GM18508 (cell line): Measurements from ENCODE around the gene STAG3.

Experiments used
- ATAC-seq: cut with Tn5 transposase; IDR thresholded peaks from one replicate; pipeline ENCODE4 v1.9.1; 2021; ENCODE audit warnings: moderate number of reproducible peaks; ENCODE audit not compliant: insufficient read depth, unreplicated experiment

Gene STAG3

DNA sequence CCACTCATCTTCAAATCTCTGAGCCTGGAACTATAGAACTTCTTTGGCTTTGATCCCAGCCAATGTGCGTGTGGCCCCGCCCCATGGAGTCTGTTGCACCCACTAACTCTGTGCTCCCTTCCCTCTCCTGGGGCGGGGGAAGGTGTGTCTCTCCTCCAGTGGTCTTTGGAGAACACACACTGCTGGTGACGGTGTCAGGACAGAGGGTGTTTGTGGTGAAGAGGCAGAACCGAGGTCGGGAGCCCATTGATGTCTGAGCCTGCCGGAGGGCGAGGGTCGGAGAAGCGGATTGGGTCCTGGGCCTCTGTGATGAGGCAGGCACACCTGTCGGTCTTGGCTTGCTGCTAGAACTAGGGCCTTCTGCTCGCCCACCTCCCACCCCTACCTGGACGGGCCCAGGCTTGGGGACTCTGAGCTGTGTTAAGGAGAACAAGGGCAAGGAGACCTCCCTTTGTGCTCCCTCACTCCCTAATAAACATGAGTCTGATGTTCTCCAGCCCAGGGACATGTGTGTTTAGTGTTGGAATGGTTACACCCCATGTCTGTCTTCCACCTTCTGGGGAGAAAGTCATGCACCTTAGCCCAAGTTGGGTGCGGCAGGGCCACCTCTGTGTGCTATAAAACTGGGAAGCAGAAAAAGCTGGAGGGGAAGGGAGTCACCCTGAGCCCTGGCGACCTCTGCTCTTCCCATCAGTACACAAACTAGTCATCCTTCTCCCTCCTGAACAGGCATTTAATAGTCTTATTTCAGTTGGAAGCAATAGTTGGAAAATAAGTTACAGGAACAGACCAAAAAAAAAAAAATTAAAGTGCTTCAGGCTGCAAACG, 23.8 kb upstream of the STAG3 start:
- ATAC-seq = no peak

DNA sequence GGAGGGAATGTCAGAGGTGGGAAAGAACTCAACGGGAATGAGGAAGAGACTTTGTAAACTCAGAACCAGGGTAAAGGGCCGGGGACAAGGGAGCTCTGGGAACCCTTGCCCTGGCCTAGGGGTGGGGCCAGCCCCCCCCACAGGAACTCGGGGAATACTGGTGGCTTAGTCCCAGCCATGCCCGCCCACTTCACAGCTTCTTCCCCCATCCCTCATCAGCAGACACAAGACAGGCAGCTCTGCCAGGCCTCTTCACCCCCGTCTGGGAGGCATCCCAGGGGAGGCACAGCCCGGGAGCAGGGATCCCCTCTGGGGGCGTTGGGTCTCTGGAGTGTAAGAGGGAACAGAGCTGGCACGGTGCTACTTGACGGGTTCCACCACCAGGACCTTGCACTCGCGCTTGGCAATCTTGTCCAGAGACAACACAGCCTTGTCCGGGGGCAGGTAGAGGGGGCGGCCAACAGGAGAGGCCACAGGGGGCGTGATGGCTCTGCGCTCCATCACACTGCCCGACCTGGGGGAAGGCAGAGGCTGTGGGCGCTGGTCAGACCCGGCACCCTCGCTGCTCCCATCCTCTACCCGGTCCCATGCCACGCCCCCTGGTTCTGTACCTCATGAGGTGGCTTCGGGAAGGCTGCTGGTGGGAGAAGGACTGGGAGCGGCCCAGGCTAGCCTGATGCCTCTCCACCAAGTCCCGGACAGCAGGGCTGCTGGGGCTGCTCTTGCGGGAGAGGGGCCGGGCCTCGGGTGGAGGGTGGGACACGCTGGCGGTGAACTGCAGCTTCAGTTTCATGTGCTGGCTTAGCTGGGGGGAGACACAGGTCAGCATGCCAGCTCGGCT, 22.8 kb upstream of the STAG3 start:
- no peak for ATAC-seq

DNA sequence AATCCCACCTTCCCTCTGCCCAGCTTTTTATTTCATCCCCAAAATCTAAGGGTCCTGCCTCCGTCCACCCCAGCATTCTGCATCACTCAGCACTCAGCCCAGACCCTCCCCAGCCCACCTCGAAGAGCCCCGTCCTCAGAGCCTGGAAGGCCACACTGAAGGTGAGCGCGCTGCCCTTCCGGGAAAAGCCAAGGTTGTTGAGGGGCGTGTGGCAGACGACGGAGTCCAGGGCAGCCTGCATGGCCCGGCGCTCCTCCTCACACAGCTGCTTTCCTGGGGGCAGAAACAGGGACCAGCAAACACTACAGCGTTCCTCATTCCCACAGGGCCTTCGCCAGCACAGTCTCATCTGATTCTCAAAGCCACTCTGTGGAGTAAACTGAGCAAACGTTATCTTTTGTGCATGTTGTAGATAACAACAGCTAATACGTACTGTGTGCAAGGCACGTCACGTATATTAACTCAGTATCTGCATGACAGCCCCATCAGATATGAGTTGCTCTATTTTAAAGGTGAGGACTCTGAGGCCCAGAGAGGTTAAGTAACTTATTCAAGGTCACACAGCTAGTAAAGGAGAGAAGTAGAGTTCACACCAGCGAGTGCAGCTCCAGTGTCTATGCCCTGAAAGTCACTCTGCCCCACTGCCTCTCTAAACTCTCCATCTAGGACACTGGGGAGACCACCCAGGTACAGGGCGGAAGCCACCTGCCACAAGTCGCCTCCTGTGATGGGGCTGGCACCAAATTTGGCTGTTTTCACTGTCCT, 22.0 kb upstream of the STAG3 start:
- ATAC-seq = no peak

DNA sequence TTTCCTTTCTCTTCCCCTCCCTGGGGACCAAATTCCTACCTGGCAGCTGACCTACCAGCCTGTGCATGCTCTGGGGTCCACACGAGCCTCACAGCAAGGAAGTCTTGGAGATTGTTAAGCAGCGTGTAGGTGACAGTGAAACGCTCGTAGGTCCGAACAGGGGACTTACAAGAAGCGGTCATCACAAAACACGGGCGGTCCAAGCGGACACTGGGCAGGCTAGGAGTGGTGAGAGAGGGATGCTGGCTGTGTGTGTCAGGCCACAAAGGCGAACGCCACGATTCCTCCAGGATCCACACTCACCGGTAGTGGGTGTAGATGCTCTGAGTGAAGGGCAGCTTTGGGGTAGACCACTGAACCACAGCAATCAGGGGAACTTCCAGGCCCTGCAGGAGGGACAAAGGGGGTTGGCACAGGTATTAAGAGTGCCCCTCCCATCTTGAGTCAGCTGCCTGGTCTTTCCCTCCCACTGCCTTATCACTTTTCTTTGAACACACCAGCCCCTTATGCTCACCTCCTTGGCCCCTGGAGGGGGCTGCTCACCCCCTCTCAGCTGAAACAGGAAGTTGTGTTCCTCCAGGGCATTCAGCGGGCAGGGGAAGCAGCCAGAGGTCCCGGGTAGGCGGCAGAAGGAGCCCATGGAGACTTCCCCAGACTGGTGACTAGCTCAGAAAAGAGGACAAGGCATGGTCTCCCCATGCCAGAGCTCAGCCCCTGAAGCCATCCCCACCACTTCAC, 21.2 kb upstream of the STAG3 start:
- ATAC-seq = no peak

DNA sequence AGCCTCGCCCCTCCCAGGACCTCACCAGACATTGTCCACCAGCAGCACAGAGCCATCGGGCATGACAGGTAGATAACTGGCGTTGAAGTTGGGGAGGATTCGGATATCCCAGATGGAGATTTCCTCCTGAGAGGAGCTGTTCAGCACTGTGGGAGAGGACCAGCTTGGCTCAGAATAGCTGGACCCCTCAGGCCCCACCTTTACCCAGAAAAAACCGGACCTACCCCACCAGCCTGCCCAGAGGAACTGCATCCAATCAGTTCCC, 20.7 kb upstream of the STAG3 start:
- ATAC-seq = no peak

DNA sequence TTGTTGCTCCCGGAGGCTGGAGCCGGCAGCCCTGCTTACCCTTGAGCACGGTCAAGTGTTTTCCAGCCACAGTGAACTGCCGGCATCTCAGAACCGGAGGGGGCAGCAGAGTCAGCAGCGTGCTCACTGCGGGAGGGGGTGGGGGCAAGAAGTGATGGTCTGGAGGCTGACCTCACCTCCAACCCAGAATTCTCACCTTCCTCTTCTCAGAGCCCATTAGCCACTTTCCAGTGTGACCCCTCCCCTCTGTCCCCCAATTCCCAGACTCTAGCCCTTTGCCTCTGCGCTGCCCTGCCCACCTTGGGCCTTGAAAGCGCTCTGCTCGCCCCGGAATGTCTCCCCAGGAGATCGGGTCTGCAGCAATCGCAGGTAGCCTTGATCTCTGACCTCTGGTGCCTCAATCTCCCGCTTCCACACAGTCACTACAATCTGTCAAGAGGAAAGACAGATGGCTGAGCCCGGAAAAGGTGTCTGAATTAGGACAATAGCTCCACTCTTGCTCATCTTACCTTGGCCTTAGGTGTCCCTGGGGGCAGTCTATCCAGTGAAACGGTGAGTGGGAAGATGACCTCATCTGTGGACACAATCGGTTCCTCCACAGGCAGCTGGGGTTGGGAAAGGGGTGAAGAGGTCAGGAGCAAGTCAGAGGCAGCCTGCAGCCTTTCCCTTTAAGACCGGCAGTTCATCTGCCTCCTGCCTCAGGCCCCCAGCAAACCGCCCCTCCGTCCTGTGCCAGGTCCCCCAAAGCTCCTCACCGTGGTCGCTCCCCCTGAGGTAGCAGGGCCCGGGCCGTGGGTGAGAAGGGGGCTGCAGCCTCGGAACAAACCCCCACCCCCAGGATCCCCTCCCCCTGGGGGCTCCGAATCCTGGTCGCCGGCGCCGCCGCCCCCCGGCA, 20.1 kb upstream of the STAG3 start:
- ATAC-seq = no peak

DNA sequence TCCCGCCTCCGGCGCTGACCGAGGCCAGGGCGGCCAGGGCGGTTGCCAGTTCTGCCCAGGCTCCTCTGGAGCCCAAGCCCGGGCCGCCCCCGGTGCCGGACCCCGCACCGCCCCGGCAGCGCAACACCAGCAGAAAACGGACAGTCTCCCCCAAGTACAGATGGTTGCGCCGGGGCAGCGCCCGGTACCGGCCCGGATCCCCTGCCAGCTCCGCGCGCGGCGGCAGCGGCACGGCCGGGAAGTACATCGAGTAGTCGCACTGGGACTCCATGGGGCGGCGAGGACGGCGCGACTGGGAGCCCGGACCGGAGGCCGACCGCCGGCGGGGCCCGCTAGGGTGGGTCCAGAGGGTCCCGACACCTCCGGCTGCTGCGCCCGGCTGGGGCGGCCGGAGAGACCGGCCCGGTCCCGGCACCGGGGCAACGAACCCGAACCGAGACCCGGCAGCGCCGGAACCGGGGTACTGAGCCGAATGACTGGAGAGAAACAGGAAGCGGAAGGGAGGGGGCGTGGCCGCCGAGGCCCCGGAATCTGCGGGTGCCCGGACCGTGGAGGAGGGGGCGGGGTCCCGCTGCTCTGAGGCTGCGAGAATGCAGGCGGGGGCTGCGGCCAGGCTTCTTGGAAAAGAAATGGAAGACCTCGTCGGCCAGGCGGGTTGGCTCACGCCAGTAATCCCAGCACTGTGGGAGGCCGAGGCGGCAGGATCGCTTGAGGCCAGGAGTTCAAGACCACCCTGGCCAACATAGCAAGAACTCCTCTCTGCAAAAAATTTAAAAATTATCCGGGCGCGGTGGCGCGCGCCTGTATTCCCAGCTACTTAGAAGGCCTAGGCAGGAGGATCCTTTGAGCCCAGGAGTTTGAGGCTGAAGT, 19.3 kb upstream of the STAG3 start, which contains the start of gene TRAPPC14:
TSS of gene TRAPPC14 (minus strand) at position 495 of the 870 bp plus-strand sequence. CDS start at position 271, 224 bp downstream.
- no peak for ATAC-seq

DNA sequence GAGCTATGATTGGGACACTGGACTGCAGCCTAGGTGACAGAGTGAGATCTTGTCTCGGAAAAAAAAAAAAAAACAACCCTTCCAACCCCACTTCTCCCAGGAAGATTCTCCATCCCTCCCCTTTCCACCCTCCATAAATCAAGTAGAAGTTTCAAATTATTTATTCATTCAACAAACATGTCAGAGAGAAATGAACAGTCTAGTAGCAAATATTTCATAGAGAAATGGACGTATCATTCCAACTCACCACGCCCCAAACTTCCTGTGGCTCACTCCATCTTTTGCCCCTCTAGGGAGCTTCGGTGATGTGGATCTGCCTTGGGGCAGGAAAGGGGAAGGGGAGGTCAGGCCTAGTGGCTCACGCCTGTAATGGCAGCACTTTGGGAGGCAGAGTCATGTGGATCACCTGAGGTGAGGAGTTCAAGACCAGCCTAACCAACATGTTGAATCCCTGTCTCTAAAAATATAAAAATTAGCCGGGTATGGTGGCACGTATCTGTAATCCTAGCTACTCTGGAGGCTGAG, 18.6 kb upstream of the STAG3 start:
- no peak for ATAC-seq

DNA sequence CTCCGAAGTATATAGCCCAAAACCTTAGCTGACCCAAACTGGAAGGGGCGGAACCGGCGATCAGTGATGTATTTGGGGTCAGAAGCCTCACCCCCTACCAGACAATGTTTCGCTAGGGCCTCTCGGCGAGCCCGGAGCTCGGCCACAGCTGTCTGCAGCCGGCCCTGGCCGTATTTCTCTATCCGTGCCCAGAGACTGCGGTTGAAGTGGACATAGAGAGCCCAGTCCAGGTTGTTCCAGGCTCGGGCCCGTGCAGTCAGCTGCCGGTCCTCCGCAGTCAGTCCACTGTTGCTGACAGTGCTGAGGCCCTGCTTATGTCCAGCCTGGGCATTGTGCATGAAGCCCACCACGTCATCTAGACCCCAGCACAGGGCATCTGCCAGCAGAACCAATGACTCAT, 17.7 kb upstream of the STAG3 start:
- no peak for ATAC-seq

DNA sequence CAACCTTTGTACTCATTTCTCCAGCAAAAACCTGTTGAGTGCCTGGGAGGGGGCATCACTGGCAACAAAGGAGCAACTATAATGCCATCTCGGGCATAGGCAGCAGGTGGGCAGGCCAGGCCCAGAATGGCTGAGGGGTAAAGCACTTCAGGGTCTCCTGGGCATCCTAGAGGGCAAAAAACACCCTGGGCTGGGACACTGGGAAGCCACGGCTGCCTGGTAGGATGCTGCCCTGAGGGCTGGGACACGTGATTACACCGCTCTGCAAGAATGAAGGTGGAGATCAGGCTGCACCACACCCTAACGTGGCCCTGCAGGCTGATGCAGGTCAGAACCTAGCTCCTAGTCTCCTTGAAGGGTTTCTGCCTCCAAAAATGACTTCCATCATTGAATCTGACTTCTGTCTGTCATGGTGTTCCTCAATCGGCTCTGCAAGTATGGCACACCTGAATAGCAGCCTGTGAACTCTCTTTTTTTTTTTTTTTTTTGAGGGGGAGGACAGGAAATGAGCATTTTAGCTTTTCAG, 14.6 kb upstream of the STAG3 start:
- no peak for ATAC-seq

DNA sequence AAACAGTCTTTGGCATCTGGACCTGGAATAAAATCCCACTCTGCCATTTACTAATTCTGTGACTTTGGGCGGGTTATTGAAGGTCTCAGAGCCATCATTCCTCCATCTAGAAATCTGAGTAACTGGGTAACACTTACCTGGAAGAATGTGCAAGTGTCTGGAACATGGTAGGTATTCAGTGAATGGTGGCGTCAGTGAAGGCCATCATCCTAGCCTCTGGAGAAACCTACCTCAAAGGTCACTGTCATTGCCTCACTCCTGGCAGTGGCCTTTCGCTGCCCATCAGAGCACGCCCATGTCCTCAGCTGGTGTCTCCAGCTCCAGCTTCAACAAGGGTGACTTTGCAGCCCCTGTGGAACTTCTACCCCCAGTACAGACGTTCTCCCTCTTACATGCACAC, 13.8 kb upstream of the STAG3 start:
- no peak for ATAC-seq

DNA sequence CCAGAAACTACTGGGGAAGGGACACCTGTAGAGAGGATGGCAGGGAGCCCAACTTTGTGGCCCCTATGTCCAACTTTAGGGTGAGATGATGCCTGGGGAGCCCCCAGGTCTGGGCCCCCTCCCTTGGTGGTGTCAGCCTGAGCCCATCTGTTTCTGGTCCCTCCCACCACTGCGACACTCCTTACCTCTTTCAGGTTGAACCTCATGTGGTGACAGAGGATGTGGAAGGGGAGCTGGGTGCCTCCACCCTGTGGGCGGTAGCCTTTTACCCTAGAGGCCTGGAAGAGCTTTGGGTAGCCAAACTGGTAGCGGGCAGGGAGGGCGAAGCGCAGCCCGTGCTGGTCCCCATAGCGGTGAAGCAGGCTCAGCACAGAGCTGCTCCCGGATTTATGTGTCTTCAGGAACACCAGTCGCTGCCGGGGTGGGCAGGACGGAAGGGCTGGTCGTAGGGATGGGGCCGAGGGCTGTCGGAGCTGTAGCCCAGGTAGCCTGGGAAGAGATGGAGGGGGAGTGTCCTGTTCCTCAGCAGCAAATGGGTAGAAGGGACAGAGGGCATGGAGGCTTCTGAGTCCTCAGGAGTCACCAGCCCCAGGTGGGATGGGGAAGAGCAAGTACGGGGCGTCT, 11.3 kb upstream of the STAG3 start:
- ATAC-seq = no peak

DNA sequence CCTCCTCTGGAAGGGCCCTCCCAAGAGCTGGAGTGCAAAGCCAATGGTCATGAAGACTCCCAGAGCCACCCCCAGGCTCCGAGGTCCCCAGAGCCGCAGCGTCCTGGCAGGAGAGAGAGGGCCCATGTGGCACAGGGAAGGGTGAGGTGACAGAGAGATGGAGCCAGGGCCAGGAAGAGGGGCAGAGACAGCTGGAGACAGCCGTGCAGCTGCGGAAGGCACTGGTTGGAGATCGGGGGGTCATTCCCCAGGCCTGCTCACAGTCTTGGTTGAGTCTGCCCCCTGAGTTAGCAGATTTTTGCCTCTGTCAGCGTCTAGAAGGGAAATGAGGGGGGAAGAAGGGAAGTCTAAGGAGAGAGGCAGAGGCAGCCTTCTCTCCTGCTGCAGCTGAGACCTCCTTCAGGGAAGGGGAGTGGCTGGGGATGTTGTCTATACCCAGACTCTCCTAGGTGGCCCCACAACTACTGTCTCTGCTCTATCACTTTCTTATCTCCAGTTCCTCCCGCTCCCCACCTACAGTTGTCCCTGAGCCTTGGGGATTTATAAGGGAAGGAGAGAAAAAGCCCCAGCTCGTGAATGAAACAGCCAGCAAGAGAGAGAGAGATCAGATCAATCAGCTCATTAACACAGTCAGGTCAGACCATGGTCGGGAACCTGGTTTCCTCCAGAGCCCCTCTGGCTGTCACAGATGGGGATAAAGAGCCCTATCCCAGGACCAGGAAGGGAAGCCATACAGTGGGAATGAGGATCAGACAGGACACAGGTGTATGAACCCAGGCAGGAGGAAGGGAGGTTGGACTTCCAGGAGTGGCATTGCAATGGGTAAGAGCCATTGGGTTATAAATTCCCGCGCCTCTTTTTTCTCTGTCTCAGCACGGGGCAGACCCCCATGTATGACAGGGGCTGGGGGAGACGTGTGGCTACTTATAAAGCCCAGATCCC, 10.5 kb upstream of the STAG3 start:
- ATAC-seq = no peak

DNA sequence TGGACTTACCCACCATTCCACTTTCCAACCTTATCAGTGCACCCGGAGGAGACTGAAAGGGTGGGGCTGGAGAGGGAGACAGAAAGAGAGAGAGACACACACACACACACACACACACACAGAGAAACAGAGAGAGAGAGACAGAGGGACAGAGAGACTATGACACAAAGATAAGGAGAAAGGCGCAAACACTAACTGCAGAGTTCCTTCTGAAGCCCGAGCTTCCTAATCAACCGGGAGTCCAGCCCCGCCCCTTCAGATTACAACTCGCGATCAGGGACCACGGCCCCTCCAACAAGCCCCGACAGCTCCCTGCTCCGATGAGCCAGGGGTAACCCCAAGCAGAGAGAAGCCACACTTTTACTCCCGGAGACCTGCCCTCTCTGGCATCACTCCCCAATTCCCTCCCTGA, 9.8 kb upstream of the STAG3 start:
- no peak for ATAC-seq

DNA sequence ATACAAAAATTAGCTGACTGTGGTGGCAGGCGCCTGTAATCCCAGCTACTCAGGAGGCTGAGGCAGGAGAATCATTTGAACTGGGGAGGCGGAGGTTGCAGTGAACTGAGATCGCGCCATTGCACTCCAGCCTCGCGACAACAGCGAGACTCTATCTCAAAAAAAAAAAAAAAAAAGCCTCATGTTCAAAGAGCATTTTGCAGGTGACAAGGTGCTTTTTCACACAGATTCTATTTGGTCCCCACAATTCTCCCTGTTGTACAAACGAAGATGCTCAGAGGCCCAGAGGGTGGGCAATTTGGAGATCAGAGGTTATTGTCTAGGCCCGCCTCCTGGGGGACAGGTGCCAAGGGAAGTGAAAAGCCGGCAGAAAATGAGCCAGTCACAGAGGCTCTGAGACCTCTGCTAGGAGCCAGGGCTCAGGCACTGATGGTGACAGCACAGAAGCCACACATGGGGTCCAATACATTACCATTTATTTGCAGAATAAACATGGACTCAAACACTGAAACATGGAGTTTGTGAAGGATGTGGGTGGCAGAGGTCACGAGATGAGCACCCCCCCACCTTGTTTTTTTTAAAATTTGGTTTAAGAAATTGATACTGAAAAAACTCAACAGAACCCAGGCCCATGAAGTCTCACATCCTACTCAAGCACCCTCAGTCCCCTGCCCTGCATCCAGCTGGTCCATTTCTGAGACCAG, 8.4 kb upstream of the STAG3 start:
- no peak for ATAC-seq
